HG03558 (cell line): ENCODE data around the gene NFATC1.

ENCODE experiments used
- ATAC-seq: cut with Tn5 transposase; IDR thresholded peaks from one replicate; pipeline ENCODE4 v1.9.1; 2021; ENCODE audit warnings: moderate number of reproducible peaks; ENCODE audit not compliant: unreplicated experiment; ENCODE audit errors: extremely low read depth

Gene NFATC1

DNA sequence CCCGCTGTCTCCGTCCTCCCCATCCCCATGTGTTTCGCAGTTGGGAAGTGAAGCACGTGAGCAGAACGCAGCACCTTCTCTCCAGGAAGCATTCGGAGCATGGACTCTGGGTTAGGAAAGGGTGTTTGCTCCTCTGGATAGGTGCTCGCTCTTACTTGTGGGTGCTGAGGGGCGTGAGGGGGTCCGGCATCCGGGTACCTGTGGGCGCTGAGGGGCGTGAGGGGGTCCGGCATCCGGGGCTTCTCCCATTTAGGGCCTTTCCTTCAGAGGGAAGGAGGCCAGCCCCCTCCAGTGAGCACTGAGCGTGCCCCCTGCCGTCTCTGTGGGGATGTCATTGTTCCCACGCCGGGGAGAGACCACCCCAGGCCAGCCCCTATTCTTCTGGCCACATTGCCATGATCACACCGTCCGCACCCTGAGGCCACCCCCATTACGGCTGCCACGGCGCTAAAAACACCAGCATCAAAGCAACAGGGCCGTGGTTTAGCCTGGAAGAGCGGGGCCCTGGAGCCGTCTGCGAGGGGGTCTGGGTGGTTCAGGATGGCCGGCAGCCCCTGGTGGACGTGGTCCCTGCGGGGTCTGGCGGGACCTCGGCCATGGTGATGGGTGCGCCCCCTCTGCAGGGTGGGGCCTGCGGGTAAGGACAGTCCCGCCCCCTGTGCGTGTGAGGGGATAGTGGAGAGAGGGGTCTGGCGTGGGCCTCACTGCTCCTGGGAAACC, 41.0 kb downstream of the NFATC1 start:
- ATAC-seq = no peak

DNA sequence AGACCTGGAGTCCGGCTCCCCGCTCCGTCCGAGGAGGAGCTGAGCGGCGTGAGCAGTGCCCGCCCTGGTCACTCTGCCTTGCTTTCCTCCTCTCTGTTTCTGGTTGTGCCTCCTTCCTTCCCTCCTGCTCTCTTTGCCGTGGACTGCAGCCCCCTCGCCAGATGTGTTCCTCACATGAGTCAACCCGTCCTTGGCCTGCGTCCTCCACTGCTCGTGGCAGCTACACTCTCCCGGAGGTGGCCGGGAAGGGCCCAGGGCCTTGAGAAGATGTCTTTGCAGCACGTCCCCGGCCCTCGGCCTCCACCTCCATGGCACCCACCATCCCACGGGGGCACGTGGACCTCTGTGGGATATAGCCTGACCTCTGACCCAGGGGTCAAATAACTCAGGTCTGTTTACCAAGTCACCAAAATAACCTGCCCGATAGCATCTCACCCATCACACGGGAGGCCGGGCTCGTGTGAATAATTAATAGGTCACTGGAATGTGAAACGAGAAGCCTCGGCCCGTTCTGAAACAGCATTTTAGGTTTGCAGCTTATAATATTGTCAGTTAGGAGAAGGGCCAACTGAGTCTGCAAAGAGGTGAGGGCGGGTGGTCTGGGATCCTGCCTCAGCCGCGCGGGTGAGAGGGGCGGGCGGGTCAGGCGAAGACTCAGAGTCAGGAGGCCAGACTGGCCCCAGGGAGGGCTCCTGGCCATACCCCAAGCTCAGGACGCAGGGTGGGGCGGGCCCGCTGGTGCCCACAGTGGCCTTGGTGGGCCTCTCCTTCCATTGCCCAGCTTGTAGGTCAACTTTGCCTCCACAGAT, 42.6 kb downstream of the NFATC1 start:
- no peak for ATAC-seq

DNA sequence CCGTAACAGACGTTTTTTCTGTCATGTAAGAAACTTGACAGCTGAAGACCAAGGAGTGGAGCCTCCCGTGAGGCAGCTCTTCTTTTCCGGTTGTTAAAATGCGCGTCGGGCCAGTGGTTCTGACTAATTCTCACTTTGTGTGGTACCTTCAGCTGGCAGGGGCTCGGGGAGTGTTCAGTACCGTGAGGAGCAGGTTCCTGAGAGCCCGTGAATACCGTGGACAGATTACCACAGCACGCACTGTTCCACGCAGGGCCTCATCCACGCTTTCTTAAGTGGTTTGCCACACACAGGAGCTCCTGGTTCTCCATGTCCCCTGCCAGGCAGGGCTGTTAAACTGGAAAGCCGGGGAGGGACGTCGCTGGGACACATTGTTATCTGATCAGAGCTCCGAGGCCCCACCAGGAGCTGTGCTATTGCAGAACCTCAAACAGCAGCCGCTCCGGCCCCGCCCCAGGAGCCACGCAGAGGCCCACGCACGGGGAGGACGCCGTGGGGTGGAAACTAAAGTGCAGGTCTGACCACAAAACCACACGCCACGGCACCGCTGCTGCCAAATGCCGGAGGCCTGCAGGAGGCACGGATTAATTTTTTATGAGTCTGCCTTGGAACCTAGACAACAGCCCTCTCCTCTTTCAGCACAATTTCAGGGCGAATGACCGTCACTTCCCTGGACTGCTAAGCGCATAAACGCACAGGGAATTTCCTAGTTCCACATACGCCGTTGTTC, 43.3 kb downstream of the NFATC1 start:
- ATAC-seq = no peak

DNA sequence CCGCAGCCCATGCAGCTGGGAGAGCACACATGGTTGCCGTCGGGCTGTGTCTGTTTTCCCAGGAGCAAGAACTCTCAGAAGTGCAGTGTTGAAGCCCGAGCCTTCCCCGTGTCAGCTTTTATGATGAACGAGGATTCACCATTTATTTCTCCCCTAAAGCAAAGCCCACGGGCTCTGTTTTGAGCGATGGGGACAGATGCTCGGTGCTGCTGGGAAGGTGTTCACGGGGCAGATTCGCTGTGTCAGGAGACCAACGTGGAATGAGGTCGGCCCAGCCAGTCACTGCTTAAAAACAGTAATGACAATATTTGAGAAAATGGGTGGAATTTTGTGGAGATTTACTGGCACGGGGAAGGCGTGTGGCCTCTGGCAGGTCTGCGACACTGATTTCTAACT, 43.9 kb downstream of the NFATC1 start:
- no peak for ATAC-seq

DNA sequence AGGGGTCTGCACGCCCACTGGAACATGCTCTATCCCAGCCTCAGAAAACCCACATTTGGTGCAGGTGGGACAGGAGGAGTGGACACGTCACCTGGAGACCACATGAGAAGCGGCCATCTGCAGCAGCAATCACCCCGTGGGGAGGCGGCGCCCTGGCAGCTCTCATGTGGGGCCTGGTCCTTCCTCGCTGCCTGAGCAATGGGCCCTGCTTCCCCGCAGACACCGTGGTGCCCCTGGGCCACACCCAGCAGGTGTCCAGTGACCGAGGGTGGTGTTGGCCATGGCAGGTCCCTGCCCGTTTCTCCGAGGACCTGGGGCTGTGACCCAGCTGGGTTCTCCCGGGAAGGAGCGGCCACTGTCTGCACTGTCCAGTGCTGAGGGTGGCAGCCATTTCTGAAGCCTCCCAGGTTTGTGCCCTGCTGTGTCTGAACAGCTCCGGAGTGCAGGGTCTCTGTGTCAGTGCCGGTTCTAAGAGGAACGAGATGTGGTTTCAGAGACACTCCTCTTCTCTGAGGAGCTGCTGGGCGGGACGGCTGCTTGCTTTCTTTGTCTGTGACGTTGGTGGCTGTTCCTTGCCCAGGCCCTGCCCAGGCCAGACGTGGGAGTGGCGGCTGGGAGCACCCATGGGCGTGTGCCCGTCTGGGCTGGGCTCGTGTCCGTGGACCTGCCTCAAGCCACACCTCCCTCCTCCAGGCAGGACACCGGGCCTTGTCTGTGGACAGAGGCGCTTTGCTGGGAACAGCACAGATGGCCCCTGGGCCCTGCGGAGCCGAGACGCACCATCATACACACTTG, 44.8 kb downstream of the NFATC1 start:
- ATAC-seq = no peak

DNA sequence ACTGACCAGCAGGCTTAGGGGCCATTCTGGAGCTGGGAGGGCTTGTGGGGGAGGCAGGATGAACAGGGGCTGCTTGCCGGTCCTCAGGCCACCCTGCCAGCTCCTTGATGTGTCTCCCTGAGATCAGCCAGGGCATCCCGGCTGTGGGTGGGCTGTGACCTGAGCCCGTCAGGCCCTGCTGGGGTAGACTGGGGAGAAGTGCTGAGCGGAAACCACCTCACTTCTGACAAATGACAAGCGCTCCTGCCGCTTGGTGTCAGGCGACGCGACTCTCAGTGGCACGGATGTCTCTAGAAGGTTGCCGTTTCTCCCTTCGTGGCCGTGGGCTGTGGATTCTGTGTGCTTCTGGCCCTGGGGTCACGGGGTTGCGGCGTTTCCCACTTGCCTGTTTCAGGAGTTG, 45.7 kb downstream of the NFATC1 start:
- ATAC-seq = no peak

DNA sequence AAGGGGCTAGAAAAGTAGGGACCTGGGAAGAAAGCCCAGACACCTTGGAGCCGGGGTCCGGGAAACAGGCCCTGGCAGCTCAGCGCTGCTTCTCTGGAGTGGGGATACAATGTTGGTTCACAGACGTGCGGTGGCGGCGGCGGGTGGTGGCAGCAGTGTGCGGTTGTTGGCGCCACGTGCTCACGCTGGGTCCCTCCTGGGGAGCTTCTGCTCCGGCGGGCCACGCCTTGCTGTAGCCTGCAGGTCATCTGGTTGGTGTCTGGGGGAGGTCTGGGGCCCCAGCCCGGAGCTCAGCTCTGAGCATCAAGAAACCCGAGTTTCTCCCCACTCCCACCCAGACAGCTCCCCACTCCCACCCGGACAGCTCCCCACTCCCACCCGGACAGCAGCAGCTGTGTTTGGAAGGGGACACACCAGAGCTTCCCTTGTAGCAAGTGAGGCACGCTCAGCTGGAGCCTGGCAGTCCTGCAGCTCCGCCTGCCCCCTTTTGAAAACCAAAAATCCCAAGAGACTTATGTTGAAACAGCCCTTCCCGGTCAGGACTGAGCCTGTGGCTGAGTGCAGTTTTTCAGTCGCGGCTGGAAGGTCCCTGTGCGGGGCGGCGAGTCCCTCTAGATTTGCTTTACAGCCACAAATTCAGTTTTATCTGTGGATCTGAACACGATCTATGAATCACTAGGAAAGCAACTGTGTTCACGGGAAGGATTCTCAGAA, 46.9 kb downstream of the NFATC1 start:
- ATAC-seq = no peak

DNA sequence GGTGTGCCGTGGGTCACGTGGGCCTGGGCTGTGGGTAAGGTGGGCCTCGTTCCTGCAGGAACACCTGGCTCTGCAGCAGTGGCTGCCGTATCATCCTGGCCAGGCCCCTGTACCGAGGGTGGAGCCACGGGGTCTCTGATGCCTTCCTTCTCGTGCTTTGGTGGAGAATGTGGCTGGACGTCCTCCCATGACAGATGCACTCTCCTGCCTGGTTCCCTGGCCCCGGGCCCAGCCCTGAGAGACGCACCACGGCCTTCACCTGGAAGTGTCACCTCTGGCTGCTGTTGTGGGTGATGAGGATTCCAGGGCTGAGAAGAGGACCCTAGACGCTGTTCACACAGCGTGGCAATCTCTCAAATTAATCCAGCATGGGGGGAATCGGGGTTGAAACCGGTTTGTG, 49.5 kb downstream of the NFATC1 start:
- ATAC-seq = no peak

DNA sequence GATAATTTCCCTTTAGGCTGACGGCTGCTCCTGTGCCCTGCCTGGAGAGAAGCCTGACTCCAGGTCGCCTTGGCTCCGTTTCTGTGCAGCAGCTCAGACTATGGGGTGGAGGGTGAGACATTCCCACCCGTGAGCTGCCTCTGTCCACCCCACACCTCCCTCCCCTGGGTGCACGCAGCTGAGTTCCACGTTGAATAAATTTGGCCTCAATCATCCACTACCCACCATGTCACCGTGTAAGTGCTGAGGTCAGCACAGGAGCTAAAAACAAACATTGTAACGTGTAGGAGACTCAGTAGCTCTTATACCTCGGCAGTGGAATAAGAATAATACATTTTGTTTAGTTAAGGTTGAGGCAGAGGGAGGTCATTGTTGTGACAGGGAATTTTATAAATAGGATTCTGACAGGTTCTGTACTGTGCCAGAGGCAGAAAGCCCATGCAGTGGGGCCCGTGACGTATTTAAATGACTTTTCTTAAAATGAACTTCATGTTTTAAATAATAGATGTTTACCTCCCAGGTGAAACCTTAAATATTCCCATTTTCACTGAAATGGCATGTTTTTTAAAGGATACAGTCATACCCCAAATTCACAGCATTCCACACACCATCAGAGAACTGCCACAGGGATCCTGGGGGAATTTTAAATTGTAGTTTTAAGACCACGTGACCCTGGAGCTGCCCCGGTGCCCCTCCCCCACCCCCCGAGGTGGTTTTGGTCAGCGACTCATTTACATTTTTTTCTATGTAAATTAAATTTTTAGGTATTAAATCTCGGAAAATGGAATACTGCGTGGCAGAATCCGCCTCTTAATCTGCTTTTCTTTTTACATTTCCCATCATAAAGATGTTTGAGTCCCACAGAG, 50.2 kb downstream of the NFATC1 start:
- ATAC-seq = no peak

DNA sequence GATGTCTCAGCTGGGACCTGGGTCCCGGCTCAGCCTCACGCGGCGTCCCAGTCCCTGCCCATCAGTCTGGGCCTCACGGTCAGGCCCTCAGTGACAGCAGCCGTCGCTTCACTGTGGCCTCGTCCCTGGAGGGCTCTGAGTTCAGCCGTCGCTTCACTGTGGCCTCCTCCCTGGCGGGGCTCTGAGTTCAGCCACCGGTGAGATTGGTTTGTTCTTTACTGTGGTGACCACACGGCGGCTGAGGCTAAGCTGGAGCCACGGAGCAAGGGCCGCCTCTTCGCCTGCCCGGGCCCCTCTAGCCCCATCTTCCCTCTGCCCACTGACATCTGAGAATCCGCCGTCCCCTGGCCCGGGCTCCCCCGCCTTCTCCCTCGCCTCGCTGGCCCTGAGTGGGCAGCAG, 51.2 kb downstream of the NFATC1 start:
- no peak for ATAC-seq

DNA sequence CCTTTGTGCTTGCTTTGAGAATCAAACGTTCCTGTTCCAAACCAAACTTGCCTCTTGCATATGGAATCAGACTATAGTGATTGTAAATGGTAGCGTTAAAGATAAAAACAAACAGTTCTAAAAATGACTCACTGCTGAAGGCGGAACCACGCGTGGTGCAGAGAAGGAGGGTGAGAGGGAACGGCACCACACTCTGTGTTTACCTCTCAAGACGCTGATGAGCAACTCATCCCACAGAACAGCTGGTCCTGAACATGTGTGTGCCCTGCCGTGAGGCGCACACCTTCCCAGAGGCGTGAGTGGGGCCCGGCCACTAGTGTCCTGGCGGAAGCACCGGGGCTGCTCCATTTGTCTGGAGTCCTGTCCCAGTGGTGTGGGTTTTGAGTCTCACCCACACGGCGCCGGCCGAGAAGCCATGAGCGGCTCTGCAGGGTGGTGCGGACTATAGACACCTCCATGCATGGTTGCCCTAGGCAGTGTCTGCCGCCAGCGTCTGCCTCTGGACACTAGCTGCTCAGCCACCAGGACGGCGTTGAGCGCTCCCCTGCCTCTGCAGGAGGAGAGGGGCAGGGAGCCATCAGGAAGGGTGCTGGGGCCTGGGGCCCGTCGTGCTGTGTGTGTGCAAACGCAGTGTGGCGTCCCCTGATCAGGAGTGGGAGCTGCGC, 52.1 kb downstream of the NFATC1 start:
- ATAC-seq = no peak

DNA sequence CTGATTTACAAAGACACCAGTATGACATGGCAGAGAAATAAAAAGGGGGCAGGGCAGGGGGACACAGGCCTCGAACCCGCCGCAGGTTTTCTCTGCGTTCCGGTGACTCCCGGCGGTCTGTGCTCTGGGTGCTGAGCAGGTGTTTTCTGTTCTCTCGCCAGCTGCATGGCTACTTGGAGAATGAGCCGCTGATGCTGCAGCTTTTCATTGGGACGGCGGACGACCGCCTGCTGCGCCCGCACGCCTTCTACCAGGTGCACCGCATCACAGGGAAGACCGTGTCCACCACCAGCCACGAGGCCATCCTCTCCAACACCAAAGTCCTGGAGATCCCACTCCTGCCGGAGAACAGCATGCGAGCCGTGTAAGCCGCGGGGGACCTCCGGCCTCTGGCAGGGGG, 52.9 kb downstream of the NFATC1 start:
- no peak for ATAC-seq

DNA sequence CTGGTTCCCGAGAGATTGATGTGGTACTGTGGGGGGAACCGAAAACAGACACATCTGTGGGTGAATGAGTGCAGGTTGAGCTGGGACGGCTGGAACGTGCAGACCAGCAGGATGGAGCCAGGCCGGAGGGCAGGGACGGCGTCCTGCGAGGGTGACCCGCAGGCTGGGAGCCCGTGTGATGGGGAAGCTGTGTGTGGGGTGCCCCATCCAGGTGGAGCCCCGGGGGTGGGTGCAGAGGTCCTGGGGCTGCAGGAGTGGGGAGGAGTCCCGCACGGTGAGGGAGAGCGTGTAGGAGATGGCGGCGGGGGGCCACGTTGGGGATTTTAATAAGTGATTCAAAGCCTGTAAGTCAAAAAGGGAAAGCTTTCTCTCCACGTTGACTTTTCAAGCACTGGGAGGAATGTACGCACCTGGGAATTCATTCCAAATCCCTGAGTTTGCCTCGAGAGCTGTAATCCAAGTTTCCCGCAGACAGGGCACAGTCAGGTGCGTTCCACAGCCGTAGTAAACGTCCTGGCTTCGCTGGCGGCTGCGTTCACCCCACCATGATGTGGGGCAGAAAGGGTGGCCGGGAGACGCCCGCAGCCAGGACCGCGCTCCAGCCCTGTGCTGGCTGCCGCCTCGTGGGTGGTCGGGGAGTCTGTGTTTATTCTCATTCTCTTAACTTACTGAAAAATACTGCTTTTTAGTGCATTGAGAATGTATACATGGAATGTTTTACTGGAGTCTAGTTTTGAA, 54.0 kb downstream of the NFATC1 start:
- ATAC-seq = no peak

DNA sequence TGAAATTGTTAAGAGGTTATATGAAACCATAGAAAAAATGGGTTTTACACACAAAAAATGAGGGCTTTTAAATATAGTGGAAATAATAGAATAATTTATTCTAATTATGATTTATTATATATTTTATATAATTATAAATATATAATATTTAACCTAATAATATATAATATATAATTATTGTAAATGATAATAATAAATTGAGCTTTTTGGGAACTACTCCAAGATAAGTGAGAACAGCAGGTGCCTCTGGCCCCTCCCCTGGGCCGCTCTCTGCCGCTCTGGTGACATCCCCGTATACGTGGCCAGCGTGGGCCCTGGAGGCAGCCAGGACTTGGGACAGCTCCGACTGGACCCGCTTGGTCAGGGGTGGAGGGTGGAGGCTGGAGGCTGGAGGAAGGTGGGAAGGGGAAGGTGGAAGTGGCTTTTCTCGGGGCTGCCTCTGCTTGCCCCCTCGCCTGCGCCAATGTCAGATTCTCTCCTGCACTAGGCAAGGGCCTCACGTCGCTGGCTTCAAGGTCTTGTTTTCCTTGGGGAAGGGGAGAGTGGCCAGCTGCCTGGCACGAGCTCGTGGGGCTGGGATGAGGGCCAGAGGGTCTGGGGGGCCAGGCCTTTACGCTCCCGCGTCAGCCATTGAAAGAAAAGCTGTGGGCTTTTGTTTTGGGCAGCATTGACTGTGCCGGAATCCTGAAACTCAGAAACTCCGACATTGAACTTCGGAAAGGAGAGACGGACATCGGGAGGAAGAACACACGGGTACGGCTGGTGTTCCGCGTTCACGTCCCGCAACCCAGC, 54.8 kb downstream of the NFATC1 start:
- no peak for ATAC-seq

DNA sequence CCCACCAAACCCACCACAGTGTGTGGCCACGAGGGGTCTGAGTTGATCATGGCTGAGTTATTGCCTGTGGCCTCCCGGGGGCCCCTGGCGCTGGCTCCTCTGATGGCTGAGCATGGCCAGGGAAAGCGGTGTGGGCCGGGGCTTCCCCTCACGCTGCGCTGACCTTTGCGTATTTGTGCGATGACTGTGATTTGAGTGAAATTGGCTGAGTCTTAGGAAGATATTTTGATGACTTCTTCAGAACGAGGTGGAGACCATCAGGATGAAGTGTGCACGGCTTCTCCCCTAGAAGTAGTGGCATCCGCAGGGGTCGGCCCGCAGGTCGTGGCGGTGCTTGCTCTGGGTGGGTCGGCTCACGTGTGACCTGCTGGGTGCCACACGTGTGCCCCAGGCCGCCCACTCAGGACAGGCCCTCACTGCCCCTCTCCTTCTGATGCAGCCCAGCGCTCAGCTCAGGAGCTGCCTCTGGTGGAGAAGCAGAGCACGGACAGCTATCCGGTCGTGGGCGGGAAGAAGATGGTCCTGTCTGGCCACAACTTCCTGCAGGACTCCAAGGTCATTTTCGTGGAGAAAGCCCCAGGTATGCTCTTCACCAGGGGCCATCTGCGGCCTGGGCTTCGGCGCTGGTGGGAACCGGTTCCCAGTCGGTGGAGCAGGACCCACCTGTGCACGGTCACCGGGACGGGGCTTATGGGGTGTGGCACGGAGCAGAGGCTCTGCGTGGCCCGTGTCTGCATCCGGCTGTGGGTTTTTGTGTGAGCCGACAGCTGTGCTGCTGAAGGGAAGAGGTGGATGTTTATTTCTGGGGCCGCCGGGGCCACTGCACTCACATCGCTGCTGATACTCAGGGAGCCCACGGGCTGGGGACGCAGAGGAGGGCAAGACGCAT, 55.8 kb downstream of the NFATC1 start:
- ATAC-seq = no peak
